ENCODE results near the gene ITFG1. TPM values are rescaled to one million over a fixed set of nuclear protein-coding genes. Genes with fewer than 3 reads are reported as not detected.

The ITFG1 gene
- total RNA-seq, 3 donors from 2014 or later = 42.3 to 55.2 (median 53.4) TPM

DNA sequence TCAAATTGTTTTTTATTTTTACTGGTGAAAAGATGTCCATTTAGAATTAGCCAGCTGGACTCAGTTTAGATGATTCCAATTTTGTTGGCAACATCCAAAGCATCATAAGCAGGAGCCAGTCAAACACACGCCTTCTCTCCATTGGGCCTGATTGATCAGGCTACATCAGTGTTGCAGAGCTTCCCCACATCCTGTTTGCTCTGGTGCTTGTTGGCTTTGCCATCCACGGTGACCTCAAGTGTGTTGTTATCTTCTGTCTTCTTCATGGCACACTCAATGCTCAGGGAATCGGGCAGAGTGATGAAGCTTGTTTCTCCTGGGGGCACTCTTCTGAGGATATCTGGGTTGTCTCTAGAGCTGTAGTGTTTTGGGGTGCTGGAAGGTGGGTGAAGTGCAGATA lies 310.8 kb downstream of the ITFG1 start:
- H3K9me3 ChIP-seq = no peaks in the 10 kb centered on the region
- H3K36me3 ChIP-seq = no peaks in the 10 kb centered on the region
- TF ChIP-seq, protein P1, sequence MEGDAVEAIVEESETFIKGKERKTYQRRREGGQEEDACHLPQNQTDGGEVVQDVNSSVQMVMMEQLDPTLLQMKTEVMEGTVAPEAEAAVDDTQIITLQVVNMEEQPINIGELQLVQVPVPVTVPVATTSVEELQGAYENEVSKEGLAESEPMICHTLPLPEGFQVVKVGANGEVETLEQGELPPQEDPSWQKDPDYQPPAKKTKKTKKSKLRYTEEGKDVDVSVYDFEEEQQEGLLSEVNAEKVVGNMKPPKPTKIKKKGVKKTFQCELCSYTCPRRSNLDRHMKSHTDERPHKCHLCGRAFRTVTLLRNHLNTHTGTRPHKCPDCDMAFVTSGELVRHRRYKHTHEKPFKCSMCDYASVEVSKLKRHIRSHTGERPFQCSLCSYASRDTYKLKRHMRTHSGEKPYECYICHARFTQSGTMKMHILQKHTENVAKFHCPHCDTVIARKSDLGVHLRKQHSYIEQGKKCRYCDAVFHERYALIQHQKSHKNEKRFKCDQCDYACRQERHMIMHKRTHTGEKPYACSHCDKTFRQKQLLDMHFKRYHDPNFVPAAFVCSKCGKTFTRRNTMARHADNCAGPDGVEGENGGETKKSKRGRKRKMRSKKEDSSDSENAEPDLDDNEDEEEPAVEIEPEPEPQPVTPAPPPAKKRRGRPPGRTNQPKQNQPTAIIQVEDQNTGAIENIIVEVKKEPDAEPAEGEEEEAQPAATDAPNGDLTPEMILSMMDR (IDR thresholded peaks at IDR 0.05) = no peak
- TF ChIP-seq POLR2AphosphoS5 (IDR thresholded peaks at IDR 0.05) = no peak
- TF ChIP-seq POLR2A (IDR thresholded peaks at IDR 0.05) = no peak
- H3K4me1 ChIP-seq = no peaks in the 10 kb centered on the region
- no peak overlapping the region for H3K4me3 ChIP-seq
- DNase-seq (ENCODE audit: low spot score in 2 of 2) = no peak
- no peak overlapping the region for H3K27ac ChIP-seq
- intact Hi-C loops (cut with DNase I; ENCODE audit: low total_unique reads) = no loop called here
- no peaks in the 10 kb centered on the region for H3K27me3 ChIP-seq

DNA sequence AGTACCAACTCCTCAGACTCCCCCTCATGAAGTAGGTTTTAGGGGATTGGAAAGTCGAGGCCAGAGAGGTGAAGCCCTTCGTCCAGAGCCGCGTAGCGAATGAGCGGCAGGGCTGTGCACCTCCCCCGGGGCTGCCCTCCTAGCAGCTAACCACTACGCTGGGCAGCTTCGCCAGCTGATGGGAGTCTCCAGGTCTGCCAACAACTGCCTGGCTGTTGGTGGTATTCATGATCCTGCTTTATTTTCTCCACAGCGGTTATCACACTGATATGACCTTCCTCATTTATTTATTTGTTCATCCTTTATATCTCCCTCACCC lies 316.3 kb downstream of the ITFG1 start:
- no peaks in the 10 kb centered on the region for H3K27me3 ChIP-seq
- intact Hi-C loops (cut with DNase I; ENCODE audit: low total_unique reads) = no loop called here
- H3K4me3 ChIP-seq = peak overlapping the region in 2 of 3 donors; percentile 67 to 79

DNA sequence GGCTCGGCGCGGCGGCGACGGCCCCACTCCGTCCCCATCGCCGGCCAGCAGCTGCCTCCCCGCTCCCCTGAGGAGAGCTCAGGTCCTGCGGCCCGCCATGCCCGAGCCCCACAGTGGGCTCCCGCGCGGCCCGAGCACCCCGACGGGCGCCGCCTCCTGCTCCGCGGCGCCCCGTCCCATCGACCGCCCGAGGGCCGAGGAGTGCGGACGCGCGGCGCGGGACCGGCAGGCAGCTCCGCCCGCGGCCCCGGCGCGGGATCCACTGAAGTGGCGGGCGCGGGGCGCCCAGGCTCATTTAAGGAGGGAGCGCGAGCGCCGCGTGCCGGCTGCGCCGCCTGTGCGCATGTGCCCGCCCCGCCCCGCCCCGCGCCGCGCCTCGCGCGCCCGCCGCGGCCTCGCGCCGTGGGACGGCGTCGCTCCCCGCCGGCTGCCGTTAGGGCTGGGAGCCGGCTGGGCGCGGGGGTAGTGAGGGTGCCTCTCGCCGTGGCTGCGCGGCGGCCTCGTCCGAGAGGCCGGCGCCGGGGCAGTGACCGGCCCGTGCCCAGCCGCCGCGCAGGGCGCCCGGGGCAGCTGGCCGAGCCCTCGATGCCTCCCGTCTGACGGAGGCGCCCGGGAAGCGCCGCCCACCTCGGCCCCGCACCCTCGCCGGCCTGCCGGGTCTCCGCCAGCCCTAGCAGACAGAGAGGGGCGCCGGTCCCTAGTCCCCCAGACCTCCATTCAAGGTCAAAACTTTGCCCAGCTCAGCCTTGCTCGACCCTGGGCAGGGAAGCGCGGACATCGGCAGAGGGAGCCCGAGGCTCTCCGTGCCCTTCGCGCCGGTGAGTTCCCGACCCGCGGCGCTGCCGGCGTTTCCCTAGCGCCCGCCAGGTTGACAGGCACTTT lies 316.9 kb downstream of the ITFG1 start, which contains the start of gene NETO2:
TSS of gene NETO2 (minus strand) at position 269 of the 882 bp plus-strand sequence. CDS start 333 bp downstream, outside the sequence.
- Histone ChIP-seq H3K4me3 (peak within 1 kb of the TSS; percentile 43 to 79 (median 67)), H3K27ac (peak within 1 kb of the TSS; percentile 43 to 60), H3K4me1 (no peaks in the 10 kb centered on the region), H3K27me3 (no peaks in the 10 kb centered on the region), H3K36me3 (no peaks in the 10 kb centered on the region), H3K9me3 (no peaks in the 10 kb centered on the region)
- peak in 1 of 2 donors; percentile 22 for DNase-seq (ENCODE audit: low spot score in 2 of 2)
- TF ChIP-seq, protein P1 (IDR thresholded peaks at IDR 0.05) = peak in 1 of 3 donors; percentile 13
- TF ChIP-seq POLR2A (IDR thresholded peaks at IDR 0.05) = no peak
- no peak for TF ChIP-seq POLR2AphosphoS5 (IDR thresholded peaks at IDR 0.05)
- intact Hi-C loops (cut with DNase I; ENCODE audit: low total_unique reads) = no loop called here

More for the DNA sequence above, 316.3 kb downstream of the ITFG1 start:
- Histone ChIP-seq H3K4me1 (no peaks in the 10 kb centered on the region), H3K36me3 (no peaks in the 10 kb centered on the region), H3K27ac (no peak overlapping the region), H3K9me3 (no peaks in the 10 kb centered on the region)
- TF ChIP-seq, protein P1 (IDR thresholded peaks at IDR 0.05) = no peak
- TF ChIP-seq POLR2AphosphoS5 (IDR thresholded peaks at IDR 0.05) (no peak), POLR2A (IDR thresholded peaks at IDR 0.05) (no peak)
- no peak for DNase-seq (ENCODE audit: low spot score in 2 of 2)

DNA sequence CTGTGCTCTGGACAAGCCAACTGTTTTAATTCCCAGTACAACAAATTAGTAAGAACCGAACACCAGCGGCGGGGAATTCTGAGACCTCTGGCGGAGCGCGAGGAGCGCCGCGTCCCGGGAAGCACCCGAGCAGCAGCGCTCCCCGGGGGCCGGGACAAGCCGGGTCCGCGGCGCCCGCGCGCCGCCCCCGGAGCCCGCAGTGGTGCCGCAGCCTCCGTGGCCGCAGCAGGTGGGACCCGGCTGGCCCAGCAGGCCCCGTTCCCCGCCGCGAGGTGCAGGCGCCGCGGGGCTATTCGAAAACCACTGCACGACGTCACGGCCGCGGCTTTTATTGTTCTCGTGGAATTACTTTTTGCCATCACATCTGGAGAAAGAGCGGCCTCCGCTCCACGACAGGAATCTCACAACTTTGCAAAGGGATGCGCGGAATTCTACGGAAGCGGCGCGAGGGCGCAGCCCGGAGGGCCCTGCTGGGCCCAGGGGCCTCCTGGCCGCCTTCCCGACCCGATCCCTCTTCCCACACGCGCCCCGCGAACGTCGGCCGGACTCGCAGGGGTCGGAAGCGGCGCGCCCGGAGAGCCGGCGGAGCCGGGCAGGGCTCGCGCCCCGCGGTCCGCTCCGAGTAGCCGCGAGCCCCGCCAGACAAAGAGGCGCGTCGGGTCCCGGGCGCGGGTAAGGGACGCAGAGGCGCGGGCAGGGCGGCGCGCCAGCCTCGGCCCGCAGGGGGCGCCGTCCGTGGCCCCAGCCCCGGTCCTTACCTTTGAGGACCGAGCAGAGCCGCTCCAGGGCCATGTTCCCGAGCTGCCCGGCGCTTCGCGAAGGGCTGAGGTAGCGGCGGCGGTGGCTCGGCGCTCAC lies 317.8 kb downstream of the ITFG1 start:
- no peak for TF ChIP-seq POLR2A (IDR thresholded peaks at IDR 0.05)
- TF ChIP-seq, protein P1 (IDR thresholded peaks at IDR 0.05) = peak in 1 of 3 donors; percentile 43
- H3K27me3 ChIP-seq = no peaks in the 10 kb centered on the region
- H3K27ac ChIP-seq = peak overlapping the region; percentile 43 to 60
- DNase-seq (ENCODE audit: low spot score in 2 of 2) = peak in 1 of 2 donors; percentile 21
- no peaks in the 10 kb centered on the region for H3K9me3 ChIP-seq
- H3K4me1 ChIP-seq = no peaks in the 10 kb centered on the region
- no peaks in the 10 kb centered on the region for H3K36me3 ChIP-seq
- intact Hi-C loops (cut with DNase I; ENCODE audit: low total_unique reads) = no loop called here
- peak overlapping the region; percentile 43 to 79 (median 67) for H3K4me3 ChIP-seq

Measured in breast epithelium (tissue), 4 donors.